Thyroid gland (tissue), 4 donors: ENCODE data around the gene SYNC.

ENCODE experiments used
- POLR2A ChIP-seq, 2 donors: fragments of 450-650 bp; IDR thresholded peaks; one replicate each; pipeline ENCODE4 v1.6.1; 2017; ENCODE audit warnings: antibody characterized with exemption in 2 of 2, mild to moderate bottlenecking in 2 of 2, moderate library complexity in 1 of 2
- TF ChIP-seq, protein P1 (sequence below), 6 experiments: fragments of 200-600 bp in 3 of 6; fragments of 450-650 bp in 3 of 6; sonication (generic) in 3 of 6; IDR thresholded peaks; one replicate each; pipeline ENCODE4 v1.5.1; 2016 to 2019; ENCODE audit warnings: antibody characterized with exemption in 6 of 6, mild to moderate bottlenecking in 2 of 6, inconsistent platforms in 1 of 6, moderate library complexity in 1 of 6

DNA sequence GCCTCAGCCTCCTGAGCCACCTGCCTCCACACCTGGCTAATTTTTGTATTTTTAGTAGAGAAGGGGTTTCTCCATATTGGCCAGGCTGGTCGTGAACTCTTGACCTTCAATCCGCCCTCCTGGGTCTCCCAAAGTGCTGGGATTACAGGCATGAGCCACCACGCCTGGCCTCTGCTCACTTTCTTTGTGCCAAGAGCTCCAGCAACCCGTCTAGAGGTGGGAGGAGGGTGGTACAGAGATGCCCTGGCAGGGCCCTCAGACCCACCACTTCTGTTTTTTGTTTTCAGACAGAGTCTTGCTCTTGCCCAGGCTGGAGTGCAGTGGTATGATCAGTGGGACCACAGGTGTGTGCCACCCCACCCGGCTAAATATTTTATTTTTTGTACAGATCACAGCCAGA, 6.9 kb upstream of the SYNC start:
- TF ChIP-seq, protein P1, sequence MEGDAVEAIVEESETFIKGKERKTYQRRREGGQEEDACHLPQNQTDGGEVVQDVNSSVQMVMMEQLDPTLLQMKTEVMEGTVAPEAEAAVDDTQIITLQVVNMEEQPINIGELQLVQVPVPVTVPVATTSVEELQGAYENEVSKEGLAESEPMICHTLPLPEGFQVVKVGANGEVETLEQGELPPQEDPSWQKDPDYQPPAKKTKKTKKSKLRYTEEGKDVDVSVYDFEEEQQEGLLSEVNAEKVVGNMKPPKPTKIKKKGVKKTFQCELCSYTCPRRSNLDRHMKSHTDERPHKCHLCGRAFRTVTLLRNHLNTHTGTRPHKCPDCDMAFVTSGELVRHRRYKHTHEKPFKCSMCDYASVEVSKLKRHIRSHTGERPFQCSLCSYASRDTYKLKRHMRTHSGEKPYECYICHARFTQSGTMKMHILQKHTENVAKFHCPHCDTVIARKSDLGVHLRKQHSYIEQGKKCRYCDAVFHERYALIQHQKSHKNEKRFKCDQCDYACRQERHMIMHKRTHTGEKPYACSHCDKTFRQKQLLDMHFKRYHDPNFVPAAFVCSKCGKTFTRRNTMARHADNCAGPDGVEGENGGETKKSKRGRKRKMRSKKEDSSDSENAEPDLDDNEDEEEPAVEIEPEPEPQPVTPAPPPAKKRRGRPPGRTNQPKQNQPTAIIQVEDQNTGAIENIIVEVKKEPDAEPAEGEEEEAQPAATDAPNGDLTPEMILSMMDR (IDR thresholded peaks at IDR 0.05), result no peak
- no peak for TF ChIP-seq POLR2A (IDR thresholded peaks at IDR 0.05)
